Measurements from ENCODE around the gene YAF2. TPM values are rescaled to one million over a fixed set of nuclear protein-coding genes. Genes with fewer than 3 reads are reported as not detected.

YAF2 gene
- total RNA-seq, 2 experiments from 2014 or later, result 53.6 to 54.7 TPM

DNA sequence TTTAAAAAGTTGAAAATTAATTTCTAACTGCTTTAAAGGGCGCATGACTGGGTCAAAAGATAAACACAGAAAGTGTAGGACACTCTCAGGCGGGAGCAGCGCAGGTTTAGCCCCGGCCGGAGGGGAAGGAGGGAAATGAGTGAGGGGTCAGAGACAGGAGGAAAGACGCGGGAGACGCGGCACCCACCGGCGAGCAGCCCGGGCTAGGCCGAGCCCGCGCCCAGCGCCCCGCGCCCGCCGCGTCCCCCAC, 94.0 kb downstream of the YAF2 start:
- H3K4me3 Mint-ChIP-seq, result peak overlapping the region; percentile 95
- peak overlapping the region; percentile 26 to 59 for H3K27ac ChIP-seq (ENCODE audit: low read depth in 1 of 2, low read length in 2 of 2)
- CTCF ChIA-PET, result interaction anchor here (0.5 to 1.3 kb wide), 2 partner anchors 47 to 66 kb away, joined by 3 to 4 read pairs; no protein-coding TSS in a partner anchor
- DNase-seq, result peak in 1 of 14 experiments; percentile 2
- H3K9me3 Mint-ChIP-seq, result no peaks in the 10 kb centered on the region
- no peaks in the 10 kb centered on the region for H3K36me3 ChIP-seq (ENCODE audit: insufficient read depth, low read length)
- peaks cover 9% of the 10 kb centered on the region for H3K36me3 Mint-ChIP-seq (ENCODE audit: low read depth)
- POLR2A ChIA-PET, result interaction anchor here (1.8 kb wide), 1 partner anchor 182 kb away, joined by 11 read pairs; the partner anchor contains the start of genes PPHLN1 and ZCRB1
- no peaks in the 10 kb centered on the region for H3K9me3 ChIP-seq (ENCODE audit: control insufficient read depth in 1 of 2, insufficient read depth in 1 of 2, low read length in 2 of 2)
- H3K27me3 ChIP-seq (ENCODE audit: control insufficient read depth in 1 of 2, insufficient read depth in 2 of 2, low read length in 2 of 2), result no peaks in the 10 kb centered on the region
- no peaks in the 10 kb centered on the region for H3K27me3 Mint-ChIP-seq
- peaks cover 52% of the 10 kb centered on the region for H3K4me1 Mint-ChIP-seq (ENCODE audit: low read depth)
- H3K4me3 ChIP-seq (ENCODE audit: low read length), result peak overlapping the region; percentile 76
- ATAC-seq (ENCODE audit: poor library complexity), result no peak
- H3K27ac Mint-ChIP-seq, result peak overlapping the region; percentile 79
- TF ChIP-seq, protein P1, sequence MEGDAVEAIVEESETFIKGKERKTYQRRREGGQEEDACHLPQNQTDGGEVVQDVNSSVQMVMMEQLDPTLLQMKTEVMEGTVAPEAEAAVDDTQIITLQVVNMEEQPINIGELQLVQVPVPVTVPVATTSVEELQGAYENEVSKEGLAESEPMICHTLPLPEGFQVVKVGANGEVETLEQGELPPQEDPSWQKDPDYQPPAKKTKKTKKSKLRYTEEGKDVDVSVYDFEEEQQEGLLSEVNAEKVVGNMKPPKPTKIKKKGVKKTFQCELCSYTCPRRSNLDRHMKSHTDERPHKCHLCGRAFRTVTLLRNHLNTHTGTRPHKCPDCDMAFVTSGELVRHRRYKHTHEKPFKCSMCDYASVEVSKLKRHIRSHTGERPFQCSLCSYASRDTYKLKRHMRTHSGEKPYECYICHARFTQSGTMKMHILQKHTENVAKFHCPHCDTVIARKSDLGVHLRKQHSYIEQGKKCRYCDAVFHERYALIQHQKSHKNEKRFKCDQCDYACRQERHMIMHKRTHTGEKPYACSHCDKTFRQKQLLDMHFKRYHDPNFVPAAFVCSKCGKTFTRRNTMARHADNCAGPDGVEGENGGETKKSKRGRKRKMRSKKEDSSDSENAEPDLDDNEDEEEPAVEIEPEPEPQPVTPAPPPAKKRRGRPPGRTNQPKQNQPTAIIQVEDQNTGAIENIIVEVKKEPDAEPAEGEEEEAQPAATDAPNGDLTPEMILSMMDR (IDR thresholded peaks at IDR 0.05), result no peak
- intact Hi-C loops (cut with DNase I, micrococcal nuclease), result loop anchor here (2.0 to 5.0 kb wide), 4 partner anchors 42 to 183 kb away; partner anchors contain the start of genes PPHLN1 (in 1 of the 2), YAF2 (in 1 of the 2) and ZCRB1 (in 1 of the 2)
- H3K4me1 ChIP-seq (ENCODE audit: insufficient read depth, low read length), result peaks cover 17% of the 10 kb centered on the region

- H3K4me1 ChIP-seq (ENCODE audit: insufficient read depth, low read length), result peaks cover 17% of the 10 kb centered on the region
- ATAC-seq (ENCODE audit: poor library complexity) (no peak), DNase-seq (peak in 3 of 14 experiments; percentile 7 to 33 (median 23))
- H3K27ac ChIP-seq (ENCODE audit: low read depth in 1 of 2, low read length in 2 of 2), result peak overlapping the region in 1 of 2 donors; percentile 26
- no peaks in the 10 kb centered on the region for H3K9me3 ChIP-seq (ENCODE audit: control insufficient read depth in 1 of 2, insufficient read depth in 1 of 2, low read length in 2 of 2)
- Mint-ChIP-seq H3K4me1 (ENCODE audit: low read depth) (peaks cover 52% of the 10 kb centered on the region), H3K4me3 (peak overlapping the region; percentile 95), H3K9me3 (no peaks in the 10 kb centered on the region), H3K36me3 (ENCODE audit: low read depth) (peaks cover 9% of the 10 kb centered on the region), H3K27me3 (no peaks in the 10 kb centered on the region), H3K27ac (peak overlapping the region; percentile 79)
- H3K36me3 ChIP-seq (ENCODE audit: insufficient read depth, low read length), result no peaks in the 10 kb centered on the region
- intact Hi-C loops (cut with DNase I, micrococcal nuclease), result loop anchor here (2.0 to 5.0 kb wide), 4 partner anchors 41 to 183 kb away; partner anchors contain the start of genes PPHLN1 (in 1 of the 2), YAF2 (in 1 of the 2) and ZCRB1 (in 1 of the 2)
- TF ChIP-seq, protein P1 (IDR thresholded peaks at IDR 0.05), result no peak
- POLR2A ChIA-PET, result interaction anchor here (1.8 kb wide), 1 partner anchor 183 kb away, joined by 11 read pairs; the partner anchor contains the start of genes PPHLN1 and ZCRB1
- peak overlapping the region; percentile 76 for H3K4me3 ChIP-seq (ENCODE audit: low read length)
- no peaks in the 10 kb centered on the region for H3K27me3 ChIP-seq (ENCODE audit: control insufficient read depth in 1 of 2, insufficient read depth in 2 of 2, low read length in 2 of 2)
- CTCF ChIA-PET, result no interaction called here
Measured at GRCh38 chr12:42143452-42144157, 94.4 kb downstream of the YAF2 start.

- Mint-ChIP-seq H3K4me3 (no peak overlapping the region), H3K4me1 (ENCODE audit: low read depth) (peaks cover 52% of the 10 kb centered on the region)
- intact Hi-C loops (cut with DNase I, micrococcal nuclease), result loop anchor here (5.0 kb wide), 2 partner anchors 40 to 100 kb away; no protein-coding TSS in a partner anchor
Measured at GRCh38 chr12:42141981-42142606, 96.0 kb downstream of the YAF2 start.

More at GRCh38 chr12:42141981-42142606, 96.0 kb downstream of the YAF2 start:
- Mint-ChIP-seq H3K36me3 (ENCODE audit: low read depth) (peaks cover 9% of the 10 kb centered on the region), H3K9me3 (no peaks in the 10 kb centered on the region), H3K27me3 (no peaks in the 10 kb centered on the region), H3K27ac (no peak overlapping the region)
- H3K4me3 ChIP-seq (ENCODE audit: low read length), result no peak overlapping the region
- POLR2A ChIA-PET, result interaction anchor here (0.7 kb wide), 1 partner anchor 52 kb away, joined by 3 read pairs; no protein-coding TSS in a partner anchor
- no peaks in the 10 kb centered on the region for H3K9me3 ChIP-seq (ENCODE audit: control insufficient read depth in 1 of 2, insufficient read depth in 1 of 2, low read length in 2 of 2)
- H3K27ac ChIP-seq (ENCODE audit: low read depth in 1 of 2, low read length in 2 of 2), result no peak overlapping the region
- TF ChIP-seq, protein P1 (IDR thresholded peaks at IDR 0.05), result no peak
- DNase-seq, result no peak
- no peaks in the 10 kb centered on the region for H3K27me3 ChIP-seq (ENCODE audit: control insufficient read depth in 1 of 2, insufficient read depth in 2 of 2, low read length in 2 of 2)
- no peak for ATAC-seq (ENCODE audit: poor library complexity)
- CTCF ChIA-PET, result interaction anchor here (0.6 to 1.2 kb wide), 2 partner anchors 17 to 110 kb away, joined by 3 to 4 read pairs; no protein-coding TSS in a partner anchor
- peaks cover 17% of the 10 kb centered on the region for H3K4me1 ChIP-seq (ENCODE audit: insufficient read depth, low read length)
- no peaks in the 10 kb centered on the region for H3K36me3 ChIP-seq (ENCODE audit: insufficient read depth, low read length)

All from CD4-positive, alpha-beta T cell (primary cell).